HG03159 (cell line): ENCODE measurements around the gene C10orf88.

Experiments used
- ATAC-seq: cut with Tn5 transposase; IDR thresholded peaks from one replicate; pipeline ENCODE4 v1.9.1; 2021; ENCODE audit warnings: mild to moderate bottlenecking, moderate library complexity; ENCODE audit not compliant: unreplicated experiment

Gene C10orf88

DNA sequence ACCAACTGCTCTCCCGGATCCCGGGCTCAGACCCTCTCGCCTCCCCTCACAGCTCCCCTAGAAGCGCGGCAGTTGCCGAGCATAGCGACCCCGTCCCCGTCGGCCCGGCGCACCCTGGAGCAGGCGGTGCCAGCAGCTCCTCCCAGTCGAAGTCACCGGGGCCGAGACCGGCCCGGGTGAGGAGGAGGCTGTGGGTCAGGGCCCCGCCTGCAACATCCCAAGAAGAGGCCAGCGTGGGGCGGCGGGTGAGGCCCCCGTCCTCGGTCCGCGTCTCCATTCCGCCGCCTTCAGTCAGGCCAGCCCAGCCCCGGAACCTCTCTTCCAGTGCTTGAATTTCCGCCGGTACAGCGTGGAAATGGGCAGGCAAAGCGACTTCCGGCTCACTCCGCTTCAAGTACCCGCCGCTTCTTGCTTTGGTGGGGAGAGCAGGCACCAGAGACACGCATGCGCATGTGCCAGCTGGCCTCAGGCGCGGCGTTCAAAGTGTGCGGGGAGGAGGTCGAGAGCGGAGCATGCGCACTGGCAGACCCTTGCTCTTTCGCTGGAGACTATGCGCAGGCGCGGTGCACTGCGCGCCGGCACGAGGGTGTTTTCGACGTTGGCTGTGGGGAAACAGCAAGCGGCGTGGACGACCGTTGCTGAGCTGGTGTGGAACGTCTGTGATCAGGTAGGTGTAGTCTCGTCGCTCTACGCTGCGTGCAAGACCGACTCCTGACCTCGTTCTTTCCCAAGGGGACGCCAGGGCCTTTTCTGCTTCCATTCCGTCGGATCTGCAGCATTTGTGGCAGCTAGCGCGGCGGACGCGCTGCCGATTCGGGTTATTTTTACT lies at the start of gene C10orf88:
Gene C10orf88, minus strand, starts transcription at position 326 of the 829 bp plus-strand sequence. Its CDS starts 49 bp downstream, at position 277.
- ATAC-seq = peak; percentile 97

GRCh38 chr10:123001370-123001769 lies 47.3 kb upstream of the C10orf88 start:
- ATAC-seq = no peak

- no peak for ATAC-seq
Observed at GRCh38 chr10:123000155-123000554, 46.1 kb upstream of the C10orf88 start.

- no peak for ATAC-seq
Observed at GRCh38 chr10:122999347-122999746, 45.3 kb upstream of the C10orf88 start.

DNA sequence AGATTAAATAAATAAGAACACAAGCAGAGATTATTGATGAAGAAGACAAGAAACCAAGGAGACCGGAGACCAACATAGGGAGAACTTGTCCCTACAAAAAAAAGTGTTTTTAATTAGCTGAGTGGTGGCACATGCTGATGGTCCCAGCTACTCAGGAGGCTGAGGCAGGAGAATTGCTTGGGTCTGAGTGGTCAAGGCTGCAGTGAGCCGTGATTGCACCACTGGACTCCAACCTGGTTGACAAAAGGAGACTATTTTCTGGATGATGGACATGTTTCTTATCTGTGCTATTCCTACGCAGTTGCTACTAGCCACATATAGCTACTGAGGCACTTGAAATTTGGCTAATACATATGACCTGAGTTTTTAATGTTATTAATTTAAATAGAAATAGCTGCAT lies 44.9 kb upstream of the C10orf88 start:
- no peak for ATAC-seq

- ATAC-seq = no peak
Observed at GRCh38 chr10:122998360-122998917, 44.4 kb upstream of the C10orf88 start.

- no peak for ATAC-seq
Observed at GRCh38 chr10:122997864-122998263, 43.8 kb upstream of the C10orf88 start.

GRCh38 chr10:122995936-122996335 lies 41.9 kb upstream of the C10orf88 start:
- no peak for ATAC-seq

- no peak for ATAC-seq
Observed at GRCh38 chr10:122993797-122994336, 39.8 kb upstream of the C10orf88 start.

DNA sequence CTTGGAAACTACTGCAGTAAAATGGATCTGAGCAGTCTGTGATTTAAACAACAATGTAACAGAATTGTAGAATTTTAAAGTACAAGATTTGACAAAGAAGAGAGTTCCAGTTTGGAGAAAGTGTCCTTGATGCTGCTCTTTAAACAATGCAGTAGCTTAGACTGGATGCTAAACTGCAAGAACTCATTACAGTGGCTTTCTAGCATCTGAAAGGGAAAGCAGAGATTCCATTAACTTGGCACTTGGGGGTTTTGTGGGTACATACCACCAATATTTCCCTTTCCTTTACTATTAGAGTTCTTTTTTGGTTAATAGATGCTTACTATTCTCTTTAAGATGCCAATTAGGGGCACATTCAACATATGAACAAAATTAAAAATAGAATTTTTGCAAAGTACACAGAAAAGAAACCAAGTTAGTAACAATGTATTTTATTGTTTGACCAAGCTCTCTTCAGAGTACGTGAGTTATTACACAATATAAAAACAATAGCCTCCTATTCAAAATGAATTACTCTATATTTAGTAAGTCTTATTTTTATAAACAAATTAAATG lies 38.1 kb upstream of the C10orf88 start:
- no peak for ATAC-seq

DNA sequence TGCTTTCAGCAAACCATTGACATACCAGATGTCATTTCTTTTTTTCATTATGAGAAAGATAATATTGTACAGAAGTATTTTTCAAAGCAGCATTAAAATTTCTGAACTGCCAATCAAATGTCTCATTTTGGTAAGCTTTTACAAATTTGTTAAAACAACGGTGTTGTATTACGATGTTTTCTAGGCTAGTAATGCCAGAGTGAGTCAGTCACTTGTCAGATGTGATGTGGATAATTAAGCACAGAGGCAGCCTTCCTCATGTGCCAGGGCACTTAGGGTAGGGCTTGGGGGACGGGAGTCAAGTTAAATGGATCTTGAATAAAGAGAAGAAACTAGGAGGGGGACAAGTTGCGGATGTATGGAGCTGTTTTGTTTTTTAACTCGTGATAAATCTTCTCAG lies 36.3 kb upstream of the C10orf88 start:
- ATAC-seq = no peak

- ATAC-seq = no peak
Observed at GRCh38 chr10:122988501-122988900, 34.5 kb upstream of the C10orf88 start.

- no peak for ATAC-seq
Observed at GRCh38 chr10:122986335-122986734, 32.3 kb upstream of the C10orf88 start.

DNA sequence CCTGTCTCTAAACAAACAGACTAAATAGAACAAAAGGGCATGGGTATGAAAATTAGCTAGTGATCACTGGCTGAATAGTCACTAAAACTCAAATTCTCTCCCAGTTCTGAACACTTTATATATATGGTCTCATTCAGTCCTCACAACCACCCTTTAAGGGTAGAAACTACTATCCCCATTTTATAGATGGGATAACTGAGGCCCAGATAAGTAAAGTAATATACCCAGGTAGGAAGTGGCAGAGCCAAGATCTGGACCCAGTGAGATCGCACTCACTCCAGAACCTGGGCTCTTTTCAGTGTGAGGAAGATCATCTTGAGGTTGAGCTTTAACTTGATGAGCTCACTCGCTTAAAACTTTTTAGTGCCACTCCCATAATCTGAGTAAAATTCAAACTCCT lies 30.7 kb upstream of the C10orf88 start:
- no peak for ATAC-seq

- ATAC-seq = no peak
Observed at GRCh38 chr10:122983898-122984297, 29.9 kb upstream of the C10orf88 start.

DNA sequence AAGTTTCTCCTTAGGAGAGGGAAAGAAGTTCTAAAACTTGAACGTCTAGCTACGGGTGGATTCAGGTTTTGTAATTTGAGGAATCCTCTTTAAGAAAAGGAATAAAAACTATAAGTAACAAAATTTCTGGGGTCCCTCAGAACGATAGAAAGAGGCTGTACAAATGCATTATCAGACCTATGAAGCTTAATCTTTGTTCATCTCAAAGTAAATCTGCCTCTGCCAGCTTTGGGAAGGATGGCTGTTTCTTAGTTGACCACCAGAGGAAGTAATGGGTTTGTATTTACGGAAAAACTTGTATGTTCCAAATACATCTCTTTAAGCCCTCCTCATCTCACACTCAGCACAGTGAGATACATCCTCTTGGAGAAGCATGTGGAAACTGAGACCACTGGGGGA lies 27.0 kb upstream of the C10orf88 start:
- ATAC-seq = no peak

GRCh38 chr10:122980209-122981065 lies 26.4 kb upstream of the C10orf88 start, which contains the start of gene PSTK:
PSTK (plus strand) TSS chr10:122980401; CDS start chr10:122980480, 79 bp downstream.
- ATAC-seq = peak; percentile 96

- ATAC-seq = no peak
Observed at GRCh38 chr10:122974543-122975064, 20.6 kb upstream of the C10orf88 start.

GRCh38 chr10:122974023-122974422 lies 20.0 kb upstream of the C10orf88 start:
- no peak for ATAC-seq

GRCh38 chr10:122968698-122969097 lies 14.7 kb upstream of the C10orf88 start:
- no peak for ATAC-seq

DNA sequence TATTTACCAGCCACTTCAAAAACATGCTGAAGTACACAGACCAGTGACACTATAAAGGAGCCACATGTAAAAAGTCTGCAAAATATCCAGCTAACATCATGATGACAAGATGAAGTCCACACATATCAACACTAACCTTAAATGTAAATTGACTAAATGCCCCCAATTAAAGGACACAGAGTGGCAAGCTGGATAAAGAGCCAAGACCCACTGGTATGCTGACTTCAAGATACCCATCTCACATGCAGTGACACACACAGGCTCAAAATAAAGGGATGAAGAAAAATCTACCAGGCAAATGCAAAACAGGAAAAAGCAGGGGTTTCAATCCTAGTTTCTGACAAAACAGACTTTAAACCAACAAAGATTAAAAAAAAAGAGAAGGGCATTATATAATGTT lies 12.9 kb upstream of the C10orf88 start:
- ATAC-seq = no peak
